ENCODE measurements around the gene ZMYND8. TPM values are rescaled to one million over a fixed set of nuclear protein-coding genes. Genes with fewer than 3 reads are reported as not detected.

Gene ZMYND8
- total and polyA plus RNA-seq, 4 donors, result 14.2 to 46.4 (median 30.1) TPM

GRCh38 chr20:47355489-47356219, 845 bp downstream of the ZMYND8 start:
- ATAC-seq (ENCODE audit: insufficient read depth, low FRiP score) (no peak), DNase-seq (peak; percentile 41 to 82 (median 78))
- Histone ChIP-seq H3K36me3 (ENCODE audit: control insufficient read depth in 4 of 4, insufficient read depth in 4 of 4, low read length in 4 of 4) (no peaks in the 10 kb centered on the region), H3K4me3 (no peak overlapping the region), H3K9ac (ENCODE audit: insufficient read depth in 1 of 2, low read length in 2 of 2) (peak overlapping the region in 1 of 2 donors; percentile 76), H3K27ac (ENCODE audit: low read depth in 1 of 2, low read length in 1 of 2) (peak overlapping the region; percentile 94 to 99), H3K4me1 (ENCODE audit: control insufficient read depth in 5 of 5, insufficient read depth in 5 of 5, low read length in 5 of 5) (peaks cover 30 to 99% (median 59%) of the 10 kb centered on the region in 5 donors), H3K9me3 (ENCODE audit: control insufficient read depth in 4 of 4, insufficient read depth in 3 of 4, low read length in 3 of 4) (no peaks in the 10 kb centered on the region), H3K27me3 (ENCODE audit: control insufficient read depth in 3 of 3, insufficient read depth in 3 of 3, low read length in 2 of 3) (no peaks in the 10 kb centered on the region)
- 13 to 26% methylated on average over 2 of the region's 2 CpGs for WGBS, 2 donors
- no peak for TF ChIP-seq CTCF (IDR thresholded peaks at IDR 0.05; ENCODE audit: control extremely low read depth, extremely low read depth)

DNA sequence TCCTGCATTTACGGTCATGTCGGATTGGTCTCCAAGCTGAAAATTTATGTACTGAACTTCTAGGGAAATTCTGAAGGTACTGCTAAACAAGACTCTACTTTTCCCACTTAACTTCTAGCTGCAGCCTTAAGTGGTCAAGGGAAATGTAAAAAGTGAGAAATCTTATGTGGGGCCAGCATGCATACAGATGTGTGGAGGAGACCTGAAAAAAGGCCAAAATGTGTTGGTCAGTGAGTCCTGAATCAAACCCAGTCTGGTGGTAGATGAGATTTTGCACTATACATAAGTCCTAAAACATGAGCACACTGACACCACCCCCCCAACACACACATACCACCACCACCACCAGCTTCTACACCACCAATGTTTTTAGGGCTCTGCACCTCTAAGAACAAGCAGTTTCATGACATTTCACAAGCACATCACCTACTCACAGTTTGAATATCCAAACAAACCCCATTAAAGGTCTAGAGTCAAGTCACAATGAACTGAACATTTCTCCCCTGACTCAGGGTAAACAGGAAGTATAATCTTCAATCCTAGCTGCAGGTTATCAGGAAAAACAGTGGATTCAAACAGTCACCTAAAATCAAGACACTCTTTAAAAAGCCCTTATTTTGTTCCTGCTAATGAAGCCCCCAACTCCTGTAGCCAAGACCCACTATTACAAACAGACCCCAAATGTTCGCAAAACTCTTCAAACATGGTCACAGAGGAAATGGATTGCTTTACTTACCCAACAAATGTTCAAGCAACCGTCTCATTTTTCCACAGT, 1.6 kb downstream of the ZMYND8 start:
- Histone ChIP-seq H3K4me1 (ENCODE audit: control insufficient read depth in 5 of 5, insufficient read depth in 5 of 5, low read length in 5 of 5) (peaks cover 27 to 99% (median 62%) of the 10 kb centered on the region in 5 donors), H3K27me3 (ENCODE audit: control insufficient read depth in 3 of 3, insufficient read depth in 3 of 3, low read length in 2 of 3) (no peaks in the 10 kb centered on the region), H3K36me3 (ENCODE audit: control insufficient read depth in 4 of 4, insufficient read depth in 4 of 4, low read length in 4 of 4) (no peaks in the 10 kb centered on the region), H3K4me3 (no peak overlapping the region), H3K9ac (ENCODE audit: insufficient read depth in 1 of 2, low read length in 2 of 2) (peak overlapping the region in 1 of 2 donors; percentile 76), H3K9me3 (ENCODE audit: control insufficient read depth in 4 of 4, insufficient read depth in 3 of 4, low read length in 3 of 4) (no peaks in the 10 kb centered on the region), H3K27ac (ENCODE audit: low read depth in 1 of 2, low read length in 1 of 2) (peak overlapping the region; percentile 80 to 99)
- no peak for ATAC-seq (ENCODE audit: insufficient read depth, low FRiP score)
- 13 to 35% methylated on average over 4 of the region's 4 CpGs for WGBS, 2 donors
- DNase-seq, result peak in 2 of 3 donors; percentile 41 to 54
- no peak for TF ChIP-seq CTCF (IDR thresholded peaks at IDR 0.05; ENCODE audit: control extremely low read depth, extremely low read depth)

DNA sequence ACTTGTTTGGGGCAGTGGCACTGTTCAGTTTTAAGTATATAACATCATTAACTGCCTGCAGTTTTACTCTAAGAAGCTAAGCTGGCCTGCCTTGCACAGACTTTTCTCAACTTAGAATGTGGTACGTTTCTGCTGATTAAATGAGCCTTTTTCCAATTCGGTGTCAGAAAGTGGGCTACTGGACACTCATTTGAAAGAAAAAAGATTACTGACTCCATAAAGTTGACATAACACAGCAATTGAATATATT, 2.1 kb downstream of the ZMYND8 start:
- 13 to 26% methylated on average over 2 of the region's 2 CpGs for WGBS, 2 donors
- peaks cover 22 to 99% (median 61%) of the 10 kb centered on the region in 5 donors for H3K4me1 ChIP-seq (ENCODE audit: control insufficient read depth in 5 of 5, insufficient read depth in 5 of 5, low read length in 5 of 5)
- peak overlapping the region in 1 of 2 donors; percentile 76 for H3K9ac ChIP-seq (ENCODE audit: insufficient read depth in 1 of 2, low read length in 2 of 2)

More for the DNA sequence above, 2.1 kb downstream of the ZMYND8 start:
- Histone ChIP-seq H3K27ac (ENCODE audit: low read depth in 1 of 2, low read length in 1 of 2) (peak overlapping the region; percentile 88 to 99), H3K4me3 (no peak overlapping the region), H3K9me3 (ENCODE audit: control insufficient read depth in 4 of 4, insufficient read depth in 3 of 4, low read length in 3 of 4) (no peaks in the 10 kb centered on the region), H3K27me3 (ENCODE audit: control insufficient read depth in 3 of 3, insufficient read depth in 3 of 3, low read length in 2 of 3) (no peaks in the 10 kb centered on the region), H3K36me3 (ENCODE audit: control insufficient read depth in 4 of 4, insufficient read depth in 4 of 4, low read length in 4 of 4) (no peaks in the 10 kb centered on the region)
- no peak for TF ChIP-seq CTCF (IDR thresholded peaks at IDR 0.05; ENCODE audit: control extremely low read depth, extremely low read depth)
- DNase-seq (no peak), ATAC-seq (ENCODE audit: insufficient read depth, low FRiP score) (no peak)
